Ovary (tissue), 9 donors: ENCODE data around the gene SDCCAG8. TPM values are rescaled to one million over a fixed set of nuclear protein-coding genes. Genes with fewer than 3 reads are reported as not detected.
A peak's percentile ranks its signal among the peaks of the same experiment; 100 is the strongest.

Experiments used
- DNase-seq, 5 donors: peaks; one replicate each; pipeline ENCODE4 v3.0.0-alpha.2; 2019 to 2020
- H3K27ac ChIP-seq, 2 donors: fragments of 200-600 bp; one replicate each; pipeline versions ENCODE4 v1.5.1 to v1.8.0; 2019 to 2022
- H3K27me3 ChIP-seq: fragments of 200-600 bp; one replicate; pipeline ENCODE4 v1.8.0; 2022
- H3K36me3 ChIP-seq: fragments of 200-600 bp; sonication (generic); one replicate; pipeline ENCODE4 v1.5.1; 2019
- H3K4me1 ChIP-seq: one replicate; pipeline ENCODE4 v1.8.1; 2013; ENCODE audit warnings: mild to moderate bottlenecking, moderate library complexity; ENCODE audit not compliant: insufficient read depth
- H3K4me3 ChIP-seq: fragments of 200-600 bp; sonication (generic); one replicate; pipeline ENCODE4 v1.5.1; 2017
- H3K9me3 ChIP-seq, 2 donors: fragments of 200-600 bp in 1 of 2; sonication (generic) in 1 of 2; one replicate each; pipeline versions ENCODE4 v1.5.1 to v1.8.1; 2013 to 2019; ENCODE audit warnings: mild to moderate bottlenecking in 1 of 2, moderate library complexity in 1 of 2
- EP300 ChIP-seq: sonication (generic); formaldehyde crosslinking; IDR thresholded peaks from one replicate; pipeline ENCODE4 v1.6.1; 2017; ENCODE audit warnings: antibody characterized with exemption
- POLR2A ChIP-seq: fragments of 450-650 bp; IDR thresholded peaks from one replicate; pipeline ENCODE4 v1.6.1; 2017; ENCODE audit warnings: antibody characterized with exemption, mild to moderate bottlenecking, moderate library complexity
- WGBS, 3 donors: extraction: QIAGEN DNeasy Blood & Tissue Kit in 1 of 3; methylation state at CpG; one replicate each; pipeline versions ENCODE4 v1.1.5 to v1.1.7; 2013 to 2017; 5-methylcytosine and 5-hydroxymethylcytosine counted together
- intact Hi-C, 4 donors: fragments of 100-400 bp; cut with DNase I; formaldehyde crosslinking; loops; one replicate each; pipeline versions ENCODE4 v1.11.0 to v1.15.1; 2022 to 2023
- polyA plus RNA-seq, 2 donors: library from polyadenylated mRNA; stranded (reverse); fragments of 200-250 nt in 1 of 2; fragments of 350-450 nt in 1 of 2; fragmentation: Illumina TruSeq in 1 of 2; extraction: RNeasy Lipid Tissue Mini Kit (QIAGEN cat#74804) in 1 of 2; gene quantifications; one replicate each; pipeline ENCODE4 v1.2.3, GENCODE V29; 2013 to 2014
- total RNA-seq, 7 donors: library from RNA; depleted of rRNA in 2 of 7; stranded (reverse); fragments of >200 nt in 2 of 7; fragmentation: NEBNext Ultra II Directional in 3 of 7; extraction: Animal tissue kit (Norgen Biotek cat#: 25700) in 3 of 7; gene quantifications; one replicate each; pipeline versions ENCODE4 v1.1.0 to v1.2.4, GENCODE V29; 2016 to 2023
- TF ChIP-seq, protein P1 (sequence below), 3 donors: fragments of 450-650 bp in 2 of 3; fragments of 200-600 bp in 1 of 3; IDR thresholded peaks; one replicate each; pipeline versions ENCODE4 v1.5.1 to v1.8.0; 2016 to 2022; ENCODE audit warnings: antibody characterized with exemption in 3 of 3, mild to moderate bottlenecking in 1 of 3
- donor health status: DM: no; HTN: no; CAD: no; lungs with moderate emphysema.
- donor health status: DM: no; HTN: no; CAD: no.
- donor health status: Bipolar disorder and iron deficiency.
- donor health status: DM: yes; HTN: yes; CAD: no.
- donor health status: DM: no; HTN: no; CAD: no.
- donor health status: DM: yes; HTN: yes; CAD: no.

The SDCCAG8 gene
- total and polyA plus RNA-seq, 9 donors: 19.8 to 45.9 (median 30.6) TPM

DNA sequence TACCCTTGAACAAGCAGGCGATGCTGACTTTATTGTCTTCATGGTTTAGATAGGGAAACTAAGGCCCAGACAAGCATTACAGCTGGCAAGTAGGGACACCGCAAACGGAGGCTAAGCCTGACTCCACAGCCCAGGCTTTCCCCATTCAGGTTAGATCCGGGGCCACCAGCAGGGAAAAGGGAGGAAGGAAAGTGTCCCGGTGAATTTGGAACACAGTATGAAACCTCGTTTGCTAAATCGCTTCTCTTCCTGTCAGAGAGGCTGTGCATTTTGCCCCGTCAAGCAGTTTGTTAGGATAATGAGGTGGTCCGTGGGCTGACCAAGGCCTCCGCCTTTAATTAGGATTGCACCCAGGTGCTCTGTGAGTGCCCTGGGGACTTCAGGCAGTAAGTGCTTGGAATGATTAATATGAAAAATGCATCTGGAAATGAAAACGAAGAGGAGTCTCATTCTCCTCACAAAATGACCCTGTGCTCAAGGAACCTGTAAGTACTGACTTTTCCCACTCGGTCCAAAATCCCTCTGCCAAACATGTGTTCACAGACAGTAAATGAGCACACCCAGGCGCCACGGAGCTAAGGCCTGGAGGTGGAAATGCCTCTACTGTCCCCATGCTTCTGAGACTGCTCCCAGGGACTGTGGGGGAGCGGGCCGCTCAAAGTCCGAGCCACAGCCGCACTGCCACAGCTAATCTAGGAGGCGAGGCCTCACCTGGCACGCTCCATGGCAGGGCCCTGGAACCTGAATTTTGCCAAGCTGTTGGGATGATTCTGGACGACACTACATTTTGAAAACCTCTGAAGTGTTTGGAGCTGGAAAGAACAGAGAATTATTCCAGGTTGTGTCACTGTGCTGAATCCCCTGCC, 234.1 kb downstream of the SDCCAG8 start:
- no peak for DNase-seq
- H3K27ac ChIP-seq: no peak overlapping the region

DNA sequence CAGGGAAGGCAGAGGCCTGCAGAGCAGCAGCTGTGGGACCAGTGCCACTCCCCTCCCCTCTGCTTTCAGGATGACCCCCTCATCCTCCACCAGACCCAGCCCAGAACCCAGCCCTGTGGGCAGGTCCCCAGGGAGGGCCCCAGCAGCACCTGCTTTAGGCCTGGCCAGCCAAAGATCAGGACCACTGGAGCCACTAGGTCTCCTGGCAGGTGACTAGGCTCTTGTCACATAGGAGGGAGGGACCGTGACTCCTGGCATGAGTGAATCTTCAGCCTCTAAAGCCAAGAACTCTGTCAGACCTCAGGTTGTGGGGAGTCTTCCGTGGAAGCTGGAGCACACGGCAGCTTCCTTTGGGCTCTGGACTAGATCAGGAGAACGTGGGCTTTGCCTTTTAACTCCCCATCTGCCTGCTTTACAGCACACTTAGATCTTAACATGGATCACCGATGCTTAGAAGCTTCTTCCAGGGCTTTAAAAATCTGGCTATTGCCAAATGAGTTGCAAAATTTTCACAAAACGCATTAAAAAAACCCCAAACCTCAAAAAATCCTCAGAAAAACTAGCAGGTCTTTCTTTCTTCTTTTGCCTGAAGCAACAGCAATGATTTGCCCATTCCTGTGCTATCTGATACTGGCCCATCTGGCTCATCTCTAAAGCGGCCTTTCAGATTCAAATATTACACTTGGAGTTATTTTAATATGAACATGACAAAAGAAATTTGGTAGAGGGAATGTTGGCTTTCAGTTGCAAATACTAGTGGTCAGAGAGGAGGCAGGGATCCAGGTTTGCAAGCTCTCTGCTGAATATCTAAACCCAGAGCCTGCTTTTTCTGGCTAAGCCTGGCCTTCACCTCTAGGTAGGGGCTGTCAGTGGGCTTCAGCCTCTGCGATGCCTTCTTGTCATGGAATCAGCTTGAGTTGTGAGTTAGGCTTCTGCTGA, 235.2 kb downstream of the SDCCAG8 start:
- no peaks in the 10 kb centered on the region for H3K9me3 ChIP-seq
- intact Hi-C loops: no loop called here
- peak overlapping the region; percentile 10 to 33 for H3K27ac ChIP-seq
- no peak overlapping the region for H3K4me3 ChIP-seq
- no peak for TF ChIP-seq POLR2A
- TF ChIP-seq, protein P1, sequence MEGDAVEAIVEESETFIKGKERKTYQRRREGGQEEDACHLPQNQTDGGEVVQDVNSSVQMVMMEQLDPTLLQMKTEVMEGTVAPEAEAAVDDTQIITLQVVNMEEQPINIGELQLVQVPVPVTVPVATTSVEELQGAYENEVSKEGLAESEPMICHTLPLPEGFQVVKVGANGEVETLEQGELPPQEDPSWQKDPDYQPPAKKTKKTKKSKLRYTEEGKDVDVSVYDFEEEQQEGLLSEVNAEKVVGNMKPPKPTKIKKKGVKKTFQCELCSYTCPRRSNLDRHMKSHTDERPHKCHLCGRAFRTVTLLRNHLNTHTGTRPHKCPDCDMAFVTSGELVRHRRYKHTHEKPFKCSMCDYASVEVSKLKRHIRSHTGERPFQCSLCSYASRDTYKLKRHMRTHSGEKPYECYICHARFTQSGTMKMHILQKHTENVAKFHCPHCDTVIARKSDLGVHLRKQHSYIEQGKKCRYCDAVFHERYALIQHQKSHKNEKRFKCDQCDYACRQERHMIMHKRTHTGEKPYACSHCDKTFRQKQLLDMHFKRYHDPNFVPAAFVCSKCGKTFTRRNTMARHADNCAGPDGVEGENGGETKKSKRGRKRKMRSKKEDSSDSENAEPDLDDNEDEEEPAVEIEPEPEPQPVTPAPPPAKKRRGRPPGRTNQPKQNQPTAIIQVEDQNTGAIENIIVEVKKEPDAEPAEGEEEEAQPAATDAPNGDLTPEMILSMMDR (IDR thresholded peaks at IDR 0.05): no peak
- no peak for TF ChIP-seq EP300
- H3K4me1 ChIP-seq: no peaks in the 10 kb centered on the region
- no peaks in the 10 kb centered on the region for H3K36me3 ChIP-seq
- H3K27me3 ChIP-seq: no peaks in the 10 kb centered on the region
- no peak for DNase-seq
- 35 to 46% (median 45%) methylated on average over 8 of the region's 8 CpGs for WGBS, 3 donors

More for the DNA sequence above, 234.1 kb downstream of the SDCCAG8 start:
- Histone ChIP-seq H3K4me3 (no peak overlapping the region), H3K9me3 (no peaks in the 10 kb centered on the region), H3K4me1 (no peaks in the 10 kb centered on the region), H3K27me3 (no peaks in the 10 kb centered on the region), H3K36me3 (no peaks in the 10 kb centered on the region)
- intact Hi-C loops: loop anchor here in 1 of 4 donors (10.0 kb wide), 1 partner anchor 775 kb away; no protein-coding TSS in a partner anchor
- WGBS, 3 donors: 84 to 86% (median 85%) methylated on average over 21 of the region's 21 CpGs
- TF ChIP-seq POLR2A: no peak
- TF ChIP-seq, protein P1 (IDR thresholded peaks at IDR 0.05): no peak
- no peak for TF ChIP-seq EP300

DNA sequence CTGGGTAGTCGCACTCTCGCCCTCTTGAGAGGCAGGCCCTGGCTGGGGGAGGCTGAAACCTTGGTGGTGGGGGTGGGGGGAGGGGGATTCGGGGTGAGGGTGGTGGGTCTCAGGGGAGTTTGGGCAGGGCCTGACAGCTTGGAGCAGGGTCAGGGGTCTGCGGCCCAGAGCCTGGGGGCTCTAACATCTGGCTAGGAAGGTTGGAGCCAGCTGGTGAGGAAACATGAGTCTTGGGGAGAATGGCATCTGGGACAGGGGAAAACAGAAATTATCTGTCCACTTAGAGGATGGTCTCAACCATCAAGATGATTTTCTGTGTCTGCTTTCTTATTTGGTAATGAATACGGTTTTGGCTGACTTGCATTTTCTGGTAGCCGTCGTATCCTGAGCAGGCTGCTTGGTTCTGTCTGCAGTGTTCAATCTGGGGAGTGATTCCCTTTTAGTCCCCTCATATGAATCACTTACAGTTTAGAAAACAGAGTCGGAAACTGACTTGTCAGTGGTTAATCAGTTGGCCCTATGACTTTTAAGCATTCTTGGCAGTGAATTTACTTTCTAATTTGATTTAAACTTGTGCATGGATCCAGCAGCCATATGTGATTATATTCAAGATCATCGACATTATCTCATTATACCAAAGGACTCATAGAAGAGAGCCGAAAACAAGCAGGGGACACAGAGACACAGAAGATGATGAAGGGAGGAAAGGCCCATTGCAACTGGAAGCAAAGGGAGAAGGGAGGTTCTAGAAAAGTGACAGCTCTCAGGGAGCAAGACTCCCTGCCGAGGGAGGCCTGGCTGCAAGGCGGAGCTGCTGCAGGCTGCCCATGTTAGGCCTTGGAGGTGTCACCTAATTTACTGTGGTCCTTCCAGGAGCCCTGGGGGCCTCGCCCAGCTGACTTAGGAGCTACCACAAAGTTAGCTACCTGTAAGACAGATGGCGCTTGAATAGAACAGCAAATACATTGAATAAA, 237.6 kb downstream of the SDCCAG8 start:
- no peak overlapping the region for H3K27ac ChIP-seq
- no peaks in the 10 kb centered on the region for H3K36me3 ChIP-seq
- intact Hi-C loops: no loop called here
- TF ChIP-seq POLR2A (no peak), EP300 (no peak)
- TF ChIP-seq, protein P1 (IDR thresholded peaks at IDR 0.05): no peak
- H3K27me3 ChIP-seq: no peaks in the 10 kb centered on the region
- no peaks in the 10 kb centered on the region for H3K9me3 ChIP-seq
- DNase-seq: no peak
- no peak overlapping the region for H3K4me3 ChIP-seq
- WGBS, 3 donors: 86 to 92% (median 89%) methylated on average over 14 of the region's 14 CpGs
- no peaks in the 10 kb centered on the region for H3K4me1 ChIP-seq
